Trophoblast cell (in vitro differentiated cells and primary cell): Measurements from ENCODE around the gene KIFAP3.
"Not testable (repeated sequence)": the region's sequence is repeated elsewhere in the genome, so short reads cannot be mapped to it uniquely, and the experiment has no call there.

Experiments
- DNase-seq, 2 donors: peaks; one replicate each; pipeline ENCODE4 v3.0.0-alpha.2; 2016
- H2AFZ ChIP-seq: 2 replicates; pipeline ENCODE4 v1.6.1; 2013; ENCODE audit warnings: low read length, moderate library complexity, mild to moderate bottlenecking; ENCODE audit not compliant: insufficient read depth, poor library complexity
- H2AK5ac ChIP-seq: 2 replicates; pipeline ENCODE4 v1.6.1; 2013; ENCODE audit warnings: mild to moderate bottlenecking, low read length
- H2BK120ac ChIP-seq: 2 replicates; pipeline ENCODE4 v1.6.1; 2013; ENCODE audit warnings: low read length, mild to moderate bottlenecking, moderate library complexity; ENCODE audit not compliant: insufficient read depth, poor library complexity
- H2BK12ac ChIP-seq: 2 replicates; pipeline ENCODE4 v1.6.1; 2013; ENCODE audit warnings: mild to moderate bottlenecking, low read length, moderate library complexity
- H2BK5ac ChIP-seq: 2 replicates; pipeline ENCODE4 v1.6.1; 2013; ENCODE audit warnings: low read length, low read depth, moderate library complexity, mild to moderate bottlenecking; ENCODE audit not compliant: poor library complexity
- H3K14ac ChIP-seq: 2 replicates; pipeline ENCODE4 v1.6.1; 2013; ENCODE audit warnings: mild to moderate bottlenecking, low read length
- H3K18ac ChIP-seq: 2 replicates; pipeline ENCODE4 v1.6.1; 2013; ENCODE audit warnings: mild to moderate bottlenecking, low read length
- H3K23ac ChIP-seq: 2 replicates; pipeline ENCODE4 v1.6.1; 2013; ENCODE audit warnings: low read length
- H3K27ac ChIP-seq: 2 replicates; pipeline ENCODE4 v1.5.1; 2013; ENCODE audit warnings: low read depth, mild to moderate bottlenecking, inconsistent platforms, low read length, moderate library complexity
- H3K27me3 ChIP-seq: 2 replicates; pipeline ENCODE4 v1.6.1; 2013; ENCODE audit warnings: inconsistent platforms, mild to moderate bottlenecking, low read length, moderate library complexity; ENCODE audit not compliant: insufficient read depth
- H3K36me3 ChIP-seq, 2 experiments: 1 replicate in 1 of 2; 2 replicates in 1 of 2; pipeline ENCODE4 v1.6.1; 2013; ENCODE audit warnings: low read length in 2 of 2, mild to moderate bottlenecking in 2 of 2, moderate library complexity in 1 of 2; ENCODE audit not compliant: insufficient read depth in 2 of 2, control insufficient read depth in 1 of 2
- H3K4ac ChIP-seq: 2 replicates; pipeline ENCODE4 v1.6.1; 2013; ENCODE audit warnings: low read depth, mild to moderate bottlenecking, low read length, moderate library complexity
- H3K4me1 ChIP-seq, 2 experiments: 1 replicate in 1 of 2; 2 replicates in 1 of 2; pipeline ENCODE4 v1.6.1; 2013; ENCODE audit warnings: low read length in 2 of 2, mild to moderate bottlenecking in 2 of 2, moderate library complexity in 1 of 2; ENCODE audit not compliant: insufficient read depth in 2 of 2, control insufficient read depth in 1 of 2
- H3K4me2 ChIP-seq: 2 replicates; pipeline ENCODE4 v1.6.1; 2013; ENCODE audit warnings: inconsistent platforms, mild to moderate bottlenecking, low read length, moderate library complexity
- H3K4me3 ChIP-seq: 2 replicates; pipeline ENCODE4 v1.5.1; 2013; ENCODE audit warnings: mild to moderate bottlenecking, low read depth, low read length, inconsistent platforms
- H3K79me1 ChIP-seq: one replicate; pipeline ENCODE4 v1.6.1; 2013; ENCODE audit warnings: low read length
- H3K79me2 ChIP-seq: 2 replicates; pipeline ENCODE4 v1.6.1; 2013; ENCODE audit warnings: low read length, mild to moderate bottlenecking; ENCODE audit not compliant: control insufficient read depth, insufficient read depth, poor library complexity
- H3K9ac ChIP-seq: 2 replicates; pipeline ENCODE4 v1.6.1; 2013; ENCODE audit warnings: mild to moderate bottlenecking, low read length
- H3K9me3 ChIP-seq: 2 replicates; pipeline ENCODE4 v1.6.1; 2013; ENCODE audit warnings: low read depth, mild to moderate bottlenecking, control low read depth, inconsistent platforms, low read length; ENCODE audit not compliant: insufficient read depth
- H4K12ac ChIP-seq: 2 replicates; pipeline ENCODE4 v1.6.1; 2013; ENCODE audit warnings: low read depth, mild to moderate bottlenecking, low read length, moderate library complexity
- H4K8ac ChIP-seq: 2 replicates; pipeline ENCODE4 v1.6.1; 2013; ENCODE audit warnings: low read depth, mild to moderate bottlenecking, low read length, moderate library complexity
- H4K91ac ChIP-seq: one replicate; pipeline ENCODE4 v1.6.1; 2013; ENCODE audit warnings: low read depth, mild to moderate bottlenecking, low read length, moderate library complexity
- WGBS: extraction: QIAGEN DNeasy Blood & Tissue Kit; methylation state at CpG from one replicate; pipeline ENCODE4 v1.1.7; 2013; ENCODE audit warnings: missing lambda C conversion rate; ENCODE audit not compliant: insufficient read length, insufficient coverage; ENCODE audit errors: extremely low coverage; 5-methylcytosine and 5-hydroxymethylcytosine counted together

KIFAP3 gene

DNA sequence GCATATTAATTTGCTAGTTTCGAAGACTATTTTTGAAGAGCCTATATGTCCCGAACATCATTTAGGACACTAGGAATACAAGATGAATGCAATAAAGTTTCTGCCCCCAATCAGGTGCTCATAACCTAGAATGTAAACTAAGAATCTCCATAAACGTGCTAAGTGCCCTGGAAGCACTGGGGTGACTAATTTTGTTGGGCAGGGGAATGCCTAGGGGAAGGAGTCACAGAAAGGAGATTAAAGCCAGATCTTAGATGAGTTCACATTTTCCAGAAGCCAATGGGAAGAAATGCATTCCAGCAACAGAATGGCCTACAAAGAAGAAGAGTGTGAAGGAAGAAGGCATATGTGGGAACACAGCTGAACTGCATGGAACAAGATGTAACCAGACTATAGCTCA lies 200.3 kb downstream of the KIFAP3 start:
- no peak overlapping the region for H2AK5ac ChIP-seq
- H3K14ac ChIP-seq, result no peak overlapping the region
- no peaks in the 10 kb centered on the region for H3K27me3 ChIP-seq
- H2BK5ac ChIP-seq, result no peak overlapping the region
- H3K4ac ChIP-seq, result no peak overlapping the region
- WGBS, result no CpG with 5 or more reads among the region's 3 CpGs
- H3K4me1 ChIP-seq, result peaks cover 3 to 8% of the 10 kb centered on the region in 2 experiments
- no peak overlapping the region for H3K4me2 ChIP-seq
- no peak overlapping the region for H2BK120ac ChIP-seq
- H3K36me3 ChIP-seq, result peaks cover 17 to 34% of the 10 kb centered on the region in 2 experiments
- H4K8ac ChIP-seq, result no peak overlapping the region
- no peak overlapping the region for H4K12ac ChIP-seq
- peak in 1 of 2 donors; percentile 24 for DNase-seq
- no peak overlapping the region for H2BK12ac ChIP-seq
- peaks cover 6% of the 10 kb centered on the region for H3K9me3 ChIP-seq
- H3K23ac ChIP-seq, result no peak overlapping the region
- peaks cover 5% of the 10 kb centered on the region for H3K79me1 ChIP-seq
- H3K18ac ChIP-seq, result no peak overlapping the region
- H2AFZ ChIP-seq, result no peak overlapping the region
- H3K79me2 ChIP-seq, result no peaks in the 10 kb centered on the region
- peak overlapping the region; percentile 85 for H3K27ac ChIP-seq
- H3K4me3 ChIP-seq, result no peak overlapping the region
- H3K9ac ChIP-seq, result no peak overlapping the region
- H4K91ac ChIP-seq, result no peak overlapping the region

DNA sequence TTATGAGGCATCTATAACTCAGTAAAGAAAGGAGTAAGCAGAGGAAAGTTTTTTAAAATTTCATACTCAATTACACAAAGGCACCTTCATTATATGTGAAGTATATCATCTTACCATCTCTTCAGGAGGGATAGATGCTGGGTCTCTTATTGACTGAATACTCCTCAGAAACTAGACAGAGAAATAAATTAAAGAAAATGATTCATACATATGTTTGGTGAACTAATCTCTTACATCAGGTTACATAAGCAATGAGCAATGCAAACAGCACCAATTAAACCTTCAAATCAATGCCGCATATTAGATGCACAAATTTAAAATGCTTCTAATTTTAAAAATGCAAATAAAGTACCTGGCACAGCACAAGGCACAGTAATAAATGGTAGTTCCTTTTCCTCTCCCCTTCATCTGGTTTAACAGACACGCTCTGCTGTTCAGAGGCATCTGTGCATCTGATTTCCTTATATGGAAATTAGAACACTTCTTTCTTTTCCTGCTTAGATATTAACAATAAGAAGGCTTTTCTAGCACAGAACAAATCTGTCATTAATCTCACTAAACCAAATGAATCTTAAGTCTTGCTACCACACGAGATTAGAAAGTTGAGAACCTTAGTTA lies 200.8 kb downstream of the KIFAP3 start:
- Histone ChIP-seq H4K12ac (no peak overlapping the region), H2BK120ac (no peak overlapping the region), H2BK5ac (no peak overlapping the region)

DNA sequence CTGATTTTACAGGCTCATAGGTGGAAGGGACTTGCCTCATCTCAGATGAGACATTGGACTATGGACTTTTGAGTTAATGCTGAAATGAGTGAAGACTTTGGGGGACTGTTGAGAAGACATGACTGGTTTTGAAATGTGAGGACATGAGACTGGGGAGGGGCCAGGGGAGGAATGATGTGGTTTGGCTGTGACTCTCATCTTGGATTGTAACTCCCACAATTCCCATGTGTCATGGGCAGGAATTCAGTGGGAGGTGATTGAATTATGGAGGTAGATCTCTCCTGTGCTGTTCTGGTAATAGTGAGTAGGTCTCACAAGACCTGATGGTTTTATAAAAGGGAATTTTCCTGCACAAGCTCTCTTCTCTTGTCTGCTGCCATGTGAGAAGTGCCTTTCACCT lies 201.6 kb downstream of the KIFAP3 start:
- Histone ChIP-seq H3K23ac (no peak overlapping the region), H4K91ac (no peak overlapping the region)
- no peak for DNase-seq

More for the DNA sequence above, 200.8 kb downstream of the KIFAP3 start:
- no peak overlapping the region for H3K4me3 ChIP-seq
- no peak overlapping the region for H3K14ac ChIP-seq
- WGBS, result no CpG with 5 or more reads among the region's 3 CpGs
- no peak for DNase-seq
- H4K8ac ChIP-seq, result no peak overlapping the region
- H3K79me1 ChIP-seq, result peaks cover 2% of the 10 kb centered on the region
- H3K36me3 ChIP-seq, result peaks cover 19 to 38% of the 10 kb centered on the region in 2 experiments
- no peak overlapping the region for H3K18ac ChIP-seq
- H2AK5ac ChIP-seq, result no peak overlapping the region
- H3K79me2 ChIP-seq, result no peaks in the 10 kb centered on the region
- no peak overlapping the region for H3K9ac ChIP-seq
- H2BK12ac ChIP-seq, result no peak overlapping the region
- no peak overlapping the region for H3K23ac ChIP-seq
- no peak overlapping the region for H3K27ac ChIP-seq
- H4K91ac ChIP-seq, result no peak overlapping the region
- no peak overlapping the region for H3K4ac ChIP-seq
- peaks cover 6% of the 10 kb centered on the region for H3K9me3 ChIP-seq
- no peak overlapping the region for H2AFZ ChIP-seq
- no peak overlapping the region for H3K4me2 ChIP-seq
- peaks cover 3 to 7% of the 10 kb centered on the region in 2 experiments for H3K4me1 ChIP-seq
- no peaks in the 10 kb centered on the region for H3K27me3 ChIP-seq

DNA sequence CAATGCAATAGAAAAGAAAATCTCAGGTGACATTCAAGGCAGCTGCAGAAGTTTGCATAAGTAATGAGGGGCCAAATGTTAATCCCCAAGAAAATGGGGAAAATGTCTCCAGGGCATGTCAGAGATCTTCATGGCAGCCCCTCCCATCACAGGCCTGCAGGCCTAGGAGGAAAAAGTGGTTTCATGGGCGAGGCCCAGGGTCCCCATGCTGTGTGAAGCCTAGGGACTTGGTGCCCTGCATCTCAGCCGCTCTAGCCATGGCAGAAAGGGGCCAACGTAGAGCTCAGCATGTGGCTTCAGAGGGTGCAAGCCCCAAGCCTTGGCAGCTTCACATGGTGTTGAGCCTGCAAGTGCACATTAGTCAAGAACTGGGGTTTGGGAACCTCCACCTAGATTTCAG lies 202.5 kb downstream of the KIFAP3 start:
- not testable (repeated sequence) for H2BK12ac ChIP-seq, H3K14ac ChIP-seq, H4K91ac ChIP-seq, H3K4me2 ChIP-seq, H3K27ac ChIP-seq, H3K79me2 ChIP-seq, H3K27me3 ChIP-seq, H3K9me3 ChIP-seq, H2AFZ ChIP-seq, H3K4me3 ChIP-seq, H3K23ac ChIP-seq, H4K12ac ChIP-seq, H2BK120ac ChIP-seq, H2AK5ac ChIP-seq, H2BK5ac ChIP-seq, H3K4me1 ChIP-seq, H3K9ac ChIP-seq, H3K4ac ChIP-seq, H3K79me1 ChIP-seq, DNase-seq, H4K8ac ChIP-seq, H3K18ac ChIP-seq
- peaks cover 20 to 42% of the 10 kb centered on the region in 2 experiments for H3K36me3 ChIP-seq
- WGBS, result no CpG with 5 or more reads among the region's 3 CpGs

More for the DNA sequence above, 201.6 kb downstream of the KIFAP3 start:
- Histone ChIP-seq H3K9me3 (peaks cover 6% of the 10 kb centered on the region), H2AFZ (no peak overlapping the region), H3K14ac (no peak overlapping the region), H3K4ac (no peak overlapping the region), H4K12ac (no peak overlapping the region), H2BK120ac (no peak overlapping the region), H3K27me3 (no peaks in the 10 kb centered on the region), H3K18ac (peak overlapping the region; percentile 3), H3K4me3 (no peak overlapping the region), H3K27ac (no peak overlapping the region), H4K8ac (no peak overlapping the region), H3K79me2 (no peaks in the 10 kb centered on the region), H3K9ac (no peak overlapping the region), H2AK5ac (no peak overlapping the region), H3K36me3 (peaks cover 21 to 40% of the 10 kb centered on the region in 2 experiments), H3K79me1 (peaks cover 2% of the 10 kb centered on the region), H3K4me1 (peaks cover 3 to 8% of the 10 kb centered on the region in 2 experiments), H2BK5ac (no peak overlapping the region), H3K4me2 (no peak overlapping the region), H2BK12ac (no peak overlapping the region)
